ENCODE measurements around the gene ROPN1B.

Gene ROPN1B

GRCh38 chr3:126030455-126030854 lies 61.5 kb downstream of the ROPN1B start:
- no peak for DNase-seq (ENCODE audit: low read depth)

DNA sequence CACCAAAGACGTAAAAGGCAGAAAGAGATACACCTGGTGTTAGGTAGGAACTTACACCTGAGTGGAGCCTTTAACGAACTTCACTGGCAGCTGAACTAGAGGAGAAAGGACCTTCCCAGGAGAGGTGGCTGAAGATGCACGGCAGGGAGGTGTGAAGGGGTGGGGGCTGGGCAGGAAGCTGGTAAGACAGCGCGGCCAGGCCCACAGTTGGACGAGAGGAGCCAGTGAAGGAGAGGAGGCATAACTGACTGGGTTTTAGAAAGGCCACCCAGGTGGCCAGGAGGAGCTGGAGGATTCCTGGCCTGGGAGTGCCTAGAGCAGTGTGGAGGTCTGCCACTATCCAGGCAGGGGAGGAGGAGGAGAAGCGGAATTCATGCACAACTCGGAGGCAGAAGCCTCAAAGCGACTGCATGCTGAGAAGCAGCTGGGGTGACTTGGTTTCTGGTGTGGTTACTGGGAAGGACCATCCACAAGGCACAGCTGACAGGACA lies 63.0 kb downstream of the ROPN1B start:
- DNase-seq (ENCODE audit: low read depth), result no peak
